Eye (tissue), 1 donor: ENCODE data around the gene TFPI.
"Not testable (repeated sequence)": the region's sequence is repeated elsewhere in the genome, so short reads cannot be mapped to it uniquely, and the experiment has no call there.

Source experiments
- DNase-seq: peaks from one replicate; pipeline ENCODE4 v3.0.0-alpha.2; 2015

TFPI gene

DNA sequence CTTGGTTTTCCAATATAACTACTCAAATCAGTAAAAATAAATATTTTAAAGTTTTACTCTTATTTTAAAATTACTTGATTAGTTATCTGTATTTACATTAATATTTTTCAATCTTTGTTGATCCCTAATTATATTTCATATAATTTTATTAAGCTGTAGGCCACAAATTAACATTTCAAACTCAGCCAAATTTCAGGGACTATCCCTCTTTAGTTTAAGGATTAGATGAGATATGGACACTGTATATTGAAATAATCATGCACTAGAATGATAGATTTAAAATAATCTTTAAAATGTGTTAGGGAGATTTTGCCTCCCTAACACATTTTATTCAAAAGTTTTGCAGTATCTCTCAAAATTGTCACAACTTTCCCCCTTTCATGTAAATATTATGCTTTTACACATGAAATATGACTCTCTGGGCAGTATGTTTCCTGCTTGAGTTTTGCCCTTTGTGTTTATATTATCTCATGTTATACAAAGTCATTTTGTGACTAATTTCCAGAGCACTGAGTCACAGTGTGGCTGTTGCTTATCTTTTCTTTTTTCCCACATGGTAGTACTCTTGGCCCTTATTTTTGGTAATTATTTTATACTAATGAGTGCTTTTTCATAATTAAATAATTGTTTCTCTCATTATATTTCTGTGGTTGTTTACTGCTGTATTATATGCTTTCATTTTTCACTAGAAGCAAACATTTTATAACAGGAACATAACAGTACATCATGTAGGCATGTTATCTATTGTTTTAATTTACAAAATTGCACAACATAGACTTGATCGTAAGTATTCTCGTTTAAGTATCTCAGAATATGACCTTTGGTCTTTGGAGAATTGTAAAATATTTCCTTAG is 1.2 kb downstream of the TFPI start:
- no peak for DNase-seq

DNA sequence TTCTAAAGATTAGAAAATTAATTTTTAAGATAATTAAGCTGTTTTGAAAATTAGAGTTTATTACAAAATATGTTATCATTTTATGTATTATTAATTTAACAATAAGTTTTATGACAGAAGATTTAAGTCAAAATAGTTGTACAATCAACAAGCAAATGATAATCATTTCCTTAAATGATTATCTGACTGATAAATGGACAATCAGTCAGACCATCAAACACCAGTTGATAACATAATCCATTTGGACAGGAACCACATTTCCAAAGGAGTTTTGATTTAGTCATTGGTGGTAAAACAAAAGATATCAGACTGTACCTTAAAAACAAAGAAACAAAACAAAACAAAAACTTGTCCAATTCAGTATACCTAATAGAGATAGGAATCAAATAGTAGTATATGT is 1.9 kb downstream of the TFPI start:
- no peak for DNase-seq

DNA sequence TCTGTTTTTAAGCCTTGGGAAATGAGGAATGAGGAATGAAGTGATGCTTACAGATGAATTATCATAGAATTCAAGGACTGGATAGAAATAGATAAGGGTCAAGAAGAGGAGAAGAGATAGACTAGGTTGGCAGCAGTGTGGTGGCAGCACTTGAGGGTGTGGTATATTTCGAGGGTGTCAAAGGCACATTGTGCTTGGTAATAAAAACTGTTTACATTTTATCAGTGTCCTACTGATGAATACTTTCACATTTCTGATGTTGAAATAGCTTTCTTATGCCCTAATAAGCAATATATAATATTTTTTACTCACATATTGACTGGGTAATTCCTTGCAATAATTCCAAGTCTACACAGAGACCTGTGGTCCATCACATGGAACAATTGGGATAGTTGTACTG is 3.4 kb downstream of the TFPI start:
- DNase-seq, result no peak

- DNase-seq, result no peak
These were observed 4.2 kb downstream of the TFPI start for GRCh38 chr2:187549951-187550555.

DNA sequence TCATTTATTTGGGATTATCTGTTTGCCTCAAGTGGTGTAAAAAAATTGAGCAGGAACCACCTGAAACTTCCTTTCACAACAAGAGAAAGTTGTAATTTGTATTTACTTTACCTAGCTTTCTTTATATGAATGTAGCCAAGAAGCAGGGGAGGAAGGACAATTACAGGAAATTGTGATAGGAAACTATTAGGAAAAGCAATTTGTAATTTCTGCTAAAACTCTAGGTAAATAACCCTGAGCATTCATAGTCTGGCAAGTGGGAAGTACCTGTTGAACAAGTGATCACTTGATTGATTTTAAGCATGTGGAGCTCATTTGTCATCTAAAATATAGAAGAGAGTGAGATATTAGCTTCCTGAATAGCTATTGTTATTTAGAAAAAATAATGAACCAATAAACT is 5.0 kb downstream of the TFPI start:
- no peak for DNase-seq

DNA sequence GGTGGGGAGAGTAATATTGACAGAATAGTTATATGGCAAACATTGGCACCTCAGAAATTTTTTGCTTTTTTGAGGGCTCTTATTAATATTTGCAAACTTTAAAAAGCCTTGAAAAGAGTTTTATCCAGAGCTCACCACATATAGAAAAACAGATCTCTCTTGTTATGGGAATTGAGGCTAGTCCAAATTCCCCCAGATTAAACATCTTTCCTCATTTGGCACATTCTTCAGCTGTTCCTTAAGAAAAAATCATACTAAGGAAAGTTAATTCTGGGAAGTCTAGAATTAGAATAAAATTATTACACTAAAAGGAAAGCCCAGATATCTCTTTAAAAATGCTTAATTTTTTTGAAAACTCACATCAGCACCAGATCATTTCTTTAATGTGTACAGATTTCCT is 5.6 kb downstream of the TFPI start:
- DNase-seq, result no peak

- peak; percentile 19 for DNase-seq
These were observed 6.8 kb downstream of the TFPI start for GRCh38 chr2:187547353-187547979.

DNA sequence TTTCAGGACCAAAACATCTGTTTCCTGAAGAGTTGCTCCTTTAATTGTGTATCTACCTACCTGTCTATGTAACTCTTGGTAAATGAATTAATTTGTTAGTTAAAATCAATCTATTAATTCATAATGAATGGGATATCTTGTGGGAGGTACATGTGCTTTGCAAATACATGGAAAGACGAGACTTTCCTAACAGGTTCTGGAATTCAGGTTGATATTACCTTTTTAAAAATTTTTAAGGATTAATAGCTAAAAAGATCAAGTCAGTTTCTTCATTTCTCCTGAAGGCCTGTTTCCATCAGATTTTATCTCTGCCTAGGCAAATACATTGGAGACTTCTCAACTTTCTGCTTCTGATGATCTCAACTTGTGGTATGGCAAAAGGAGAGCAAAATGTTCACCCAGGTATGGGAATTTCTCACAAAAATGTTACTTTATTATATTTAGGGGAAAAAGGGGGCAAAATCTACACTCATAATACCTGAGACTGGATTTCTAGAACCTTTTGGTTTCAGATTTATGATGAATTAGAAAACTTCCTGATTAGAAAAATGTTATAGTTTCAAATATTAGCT is 7.4 kb downstream of the TFPI start:
- no peak for DNase-seq

DNA sequence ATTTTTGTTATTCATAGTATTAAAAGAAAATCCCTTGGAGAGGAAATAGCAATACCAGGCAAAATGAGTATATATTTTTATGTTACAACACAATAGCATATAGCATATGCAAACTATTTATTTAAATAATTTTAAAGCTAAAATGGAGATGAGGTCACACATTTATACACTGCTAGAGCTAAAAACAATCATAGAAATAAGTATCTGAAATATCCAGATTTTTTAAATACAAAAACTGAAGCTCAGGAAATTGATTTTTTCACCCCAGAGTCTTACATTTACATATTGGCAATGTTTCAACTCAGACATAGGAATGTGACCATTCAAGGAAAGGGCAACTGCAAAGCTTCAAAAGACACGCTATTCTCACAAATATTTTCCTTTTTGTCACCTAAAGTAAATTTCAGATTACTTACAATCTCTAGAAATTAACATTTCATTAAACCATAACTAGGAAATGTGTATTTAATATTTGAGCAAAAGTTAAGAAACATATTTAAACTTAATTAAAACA is 8.9 kb downstream of the TFPI start:
- DNase-seq, result peak; percentile 9

- no peak for DNase-seq
These were observed 9.7 kb downstream of the TFPI start for GRCh38 chr2:187544371-187545080.

GRCh38 chr2:187543488-187543887 is 10.7 kb downstream of the TFPI start:
- DNase-seq, result no peak

DNA sequence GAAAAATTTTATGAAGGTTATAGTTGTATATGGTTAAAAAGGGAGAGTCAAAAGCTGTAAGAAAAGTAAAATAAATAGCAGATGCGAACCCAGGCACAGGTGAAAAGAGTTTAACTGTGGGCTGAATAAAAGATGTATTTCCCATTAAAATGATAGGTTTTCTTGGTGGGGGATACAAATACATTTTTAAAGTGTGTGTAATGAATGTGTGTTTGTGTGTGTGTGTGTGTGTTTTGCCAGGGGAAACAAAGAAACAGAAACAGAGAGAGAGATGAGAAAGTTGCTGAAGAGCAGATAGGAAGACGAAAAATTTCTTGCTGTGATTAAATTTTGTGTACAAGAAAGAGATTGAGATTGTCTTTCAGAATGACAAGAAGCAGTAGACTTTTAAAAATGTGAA is 12.1 kb downstream of the TFPI start:
- DNase-seq, result no peak

- DNase-seq, result no peak
These were observed 12.8 kb downstream of the TFPI start for GRCh38 chr2:187541086-187542085.

DNA sequence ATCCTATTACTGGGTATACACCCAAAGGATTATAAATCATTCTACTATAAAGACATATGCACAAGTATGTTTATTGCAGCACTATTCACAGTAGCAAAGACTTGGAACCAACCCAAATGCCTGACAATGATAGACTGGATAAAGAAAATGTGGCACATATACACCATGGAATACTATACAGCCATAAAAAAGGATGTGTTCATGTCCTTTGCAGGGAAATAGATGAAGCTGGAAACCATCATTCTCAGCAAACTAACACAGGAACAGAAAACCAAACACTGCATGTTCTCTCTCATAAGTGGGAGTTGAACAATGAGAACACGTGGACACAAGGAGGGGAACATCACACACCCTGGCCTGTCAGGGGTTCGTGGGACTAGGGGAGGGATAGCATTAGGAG is 16.0 kb downstream of the TFPI start:
- not testable (repeated sequence) for DNase-seq

DNA sequence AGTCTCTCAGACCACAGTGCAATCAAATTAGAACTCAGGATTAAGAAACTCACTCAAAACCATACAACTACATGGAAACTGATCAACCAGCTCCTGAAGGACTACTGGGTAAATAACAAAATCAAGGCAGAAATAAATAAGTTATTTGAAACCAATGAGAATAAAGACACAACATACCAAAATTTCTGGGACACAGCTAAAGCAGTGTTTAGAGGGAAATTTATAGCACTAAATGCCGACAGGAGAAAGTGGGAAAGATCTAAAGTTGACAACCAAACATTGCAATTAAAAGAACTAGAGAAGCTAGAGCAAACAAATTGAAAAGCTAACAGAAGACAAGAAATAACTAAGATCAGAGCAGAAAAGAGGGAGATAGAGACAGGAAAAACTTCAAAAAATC is 18.9 kb downstream of the TFPI start:
- not testable (repeated sequence) for DNase-seq

DNA sequence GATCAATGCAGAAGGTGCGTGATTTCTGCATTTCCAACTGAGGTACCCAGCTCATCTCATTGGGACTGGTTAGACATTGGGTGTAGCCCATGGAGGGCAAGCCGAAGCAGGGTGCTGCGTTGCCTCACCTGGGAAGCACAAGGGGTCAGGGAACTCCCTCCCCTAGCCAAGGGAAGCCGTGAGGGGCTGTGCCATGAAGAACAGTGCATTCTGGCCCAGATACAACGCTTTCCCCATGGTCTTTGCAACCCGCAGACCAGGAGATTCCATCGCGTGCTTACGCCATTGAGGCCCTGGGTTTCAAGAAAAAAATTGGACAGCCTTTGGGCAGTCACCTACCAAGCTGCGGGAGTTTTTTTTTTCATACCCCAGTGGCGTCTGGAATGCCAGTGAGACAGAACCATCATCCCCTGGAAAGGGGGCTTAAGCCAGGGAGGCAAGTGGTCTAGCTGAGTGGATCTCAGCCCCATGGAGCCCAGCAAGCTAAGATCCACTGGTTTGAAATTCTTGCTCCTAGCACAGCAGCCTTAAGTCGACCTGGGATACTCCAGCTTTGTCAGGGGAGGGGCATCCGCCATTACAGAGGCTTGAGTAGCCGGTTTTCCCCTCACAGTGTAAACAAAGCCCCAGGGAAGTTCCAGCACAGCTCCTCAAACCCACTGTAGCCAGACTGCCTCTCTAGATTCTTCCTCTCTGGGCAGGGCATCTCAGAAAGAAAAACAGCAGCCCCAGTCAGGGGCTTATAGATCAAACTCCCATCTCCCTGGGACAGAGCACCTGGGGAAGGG is 21.7 kb downstream of the TFPI start:
- DNase-seq, result no peak

GRCh38 chr2:187529977-187530721 is 24.1 kb downstream of the TFPI start:
- no peak for DNase-seq

DNA sequence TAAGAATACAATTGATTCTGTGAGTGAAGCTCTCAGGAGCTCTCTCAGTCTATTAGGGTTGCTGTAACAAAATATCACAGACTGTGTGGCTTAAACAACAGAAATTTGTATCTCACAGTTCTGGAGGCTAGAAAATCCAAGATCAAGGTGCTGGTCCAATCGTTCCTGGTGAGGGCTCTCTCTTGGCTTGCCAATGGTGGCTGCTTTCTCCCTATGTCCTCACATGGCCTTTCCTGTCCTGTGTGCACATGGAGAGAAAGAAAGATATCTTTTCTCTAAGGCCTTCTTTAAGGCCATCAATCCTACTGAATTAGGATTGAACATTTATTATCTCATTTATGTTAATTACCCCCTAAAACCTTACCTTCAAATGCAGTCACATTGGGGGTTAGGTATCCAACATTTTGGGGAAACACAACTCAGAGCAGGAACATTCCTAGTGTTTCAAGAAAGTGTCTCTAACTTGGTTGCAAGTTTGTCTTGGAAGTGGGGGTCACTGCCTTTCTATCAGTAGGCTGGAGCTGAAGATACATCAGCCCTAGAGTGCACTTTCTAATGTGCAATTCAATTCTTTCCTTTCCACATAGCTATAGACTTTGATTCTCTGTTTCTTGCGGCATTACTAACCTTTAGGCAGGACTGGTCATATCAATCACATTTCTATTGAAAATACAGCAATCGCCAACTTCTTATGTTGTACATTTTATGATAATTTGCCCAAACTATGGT is 24.8 kb downstream of the TFPI start:
- DNase-seq, result no peak

- DNase-seq, result no peak
These were observed 26.2 kb downstream of the TFPI start for GRCh38 chr2:187528042-187528441.
